Suprapubic skin (tissue), 4 donors: ENCODE measurements around the gene HPGDS.
"Not testable (repeated sequence)": the region's sequence is repeated elsewhere in the genome, so short reads cannot be mapped to it uniquely, and the experiment has no call there.

ENCODE experiments used
- EP300 ChIP-seq: sonication (generic); formaldehyde crosslinking; IDR thresholded peaks from one replicate; pipeline ENCODE4 v1.6.1; 2017; ENCODE audit warnings: antibody characterized with exemption
- POLR2A ChIP-seq, 2 donors: fragments of 450-650 bp; IDR thresholded peaks; one replicate each; pipeline ENCODE4 v1.6.1; 2017; ENCODE audit warnings: antibody characterized with exemption in 2 of 2, mild to moderate bottlenecking in 2 of 2, moderate library complexity in 2 of 2
- POLR2AphosphoS5 ChIP-seq, 3 donors: sonication (generic); formaldehyde crosslinking; IDR thresholded peaks; one replicate each; pipeline ENCODE4 v1.6.1; 2017; ENCODE audit warnings: antibody characterized with exemption in 3 of 3
- TF ChIP-seq, protein P1 (sequence below), 2 donors: fragments of 200-600 bp in 1 of 2; fragments of 450-650 bp in 1 of 2; sonication (generic) in 1 of 2; IDR thresholded peaks; one replicate each; pipeline ENCODE4 v1.5.1; 2016 to 2019; ENCODE audit warnings: antibody characterized with exemption in 2 of 2, mild to moderate bottlenecking in 1 of 2, moderate library complexity in 1 of 2

DNA sequence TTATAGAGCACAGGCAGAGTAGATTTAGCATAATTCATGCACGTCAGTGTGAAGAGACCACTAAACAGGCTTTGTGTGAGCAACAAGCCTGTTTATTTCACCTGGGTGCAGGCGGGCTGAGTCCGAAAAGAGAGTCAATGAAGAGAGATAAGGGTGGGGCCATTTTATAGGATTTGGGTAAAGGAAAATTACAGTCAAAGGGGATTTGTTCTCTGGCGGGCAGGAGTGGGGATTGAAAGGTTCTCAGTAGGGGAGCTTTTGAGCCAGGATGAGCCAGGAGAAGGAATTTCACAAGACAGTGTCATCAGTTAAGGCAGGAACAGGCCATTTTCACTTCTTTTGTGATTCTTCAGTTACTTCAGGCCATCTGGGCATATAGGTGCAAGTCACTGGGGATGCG is 40.3 kb upstream of the HPGDS start:
- TF ChIP-seq, protein P1, sequence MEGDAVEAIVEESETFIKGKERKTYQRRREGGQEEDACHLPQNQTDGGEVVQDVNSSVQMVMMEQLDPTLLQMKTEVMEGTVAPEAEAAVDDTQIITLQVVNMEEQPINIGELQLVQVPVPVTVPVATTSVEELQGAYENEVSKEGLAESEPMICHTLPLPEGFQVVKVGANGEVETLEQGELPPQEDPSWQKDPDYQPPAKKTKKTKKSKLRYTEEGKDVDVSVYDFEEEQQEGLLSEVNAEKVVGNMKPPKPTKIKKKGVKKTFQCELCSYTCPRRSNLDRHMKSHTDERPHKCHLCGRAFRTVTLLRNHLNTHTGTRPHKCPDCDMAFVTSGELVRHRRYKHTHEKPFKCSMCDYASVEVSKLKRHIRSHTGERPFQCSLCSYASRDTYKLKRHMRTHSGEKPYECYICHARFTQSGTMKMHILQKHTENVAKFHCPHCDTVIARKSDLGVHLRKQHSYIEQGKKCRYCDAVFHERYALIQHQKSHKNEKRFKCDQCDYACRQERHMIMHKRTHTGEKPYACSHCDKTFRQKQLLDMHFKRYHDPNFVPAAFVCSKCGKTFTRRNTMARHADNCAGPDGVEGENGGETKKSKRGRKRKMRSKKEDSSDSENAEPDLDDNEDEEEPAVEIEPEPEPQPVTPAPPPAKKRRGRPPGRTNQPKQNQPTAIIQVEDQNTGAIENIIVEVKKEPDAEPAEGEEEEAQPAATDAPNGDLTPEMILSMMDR (IDR thresholded peaks at IDR 0.05), result not testable (repeated sequence)
- TF ChIP-seq POLR2A (IDR thresholded peaks at IDR 0.05); POLR2AphosphoS5 (IDR thresholded peaks at IDR 0.05); EP300: not testable (repeated sequence)
